HCT116 (cell line): Measurements from ENCODE around the gene GAD1. TPM values are rescaled to one million over a fixed set of nuclear protein-coding genes. Genes with fewer than 3 reads are reported as not detected.

ENCODE experiments used
- ATAC-seq: fragments of 200-7000 bp; cut with Tn5 transposase; 2 replicates; pipeline ENCODE4 v1.9.1; 2020; ENCODE audit warnings: mild to moderate bottlenecking, moderate library complexity
- BruUV-seq: library from RNA; stranded (reverse); fragments of 400-500 nt; replicated peaks from 2 replicates; lab custom pipeline; 2021; lab: Mats Ljungman, UMichigan
- CTCF ChIA-PET: fragments of 300-600 bp; sonication (Branson Sonifier 250); formaldehyde crosslinking; loops from one replicate; lab custom pipeline; 2021; ENCODE audit warnings: antibody characterized with exemption; lab: Charles Lee
- POLR2A ChIA-PET: fragments of 300-600, 350-600 bp; sonication (Branson Sonifier 250); formaldehyde crosslinking; loops from one replicate; lab custom pipeline; 2021; ENCODE audit warnings: antibody characterized with exemption; lab: Charles Lee
- RAD21 ChIA-PET, 2 experiments: fragments of 300-600 bp; sonication (Branson Sonifier 250); formaldehyde crosslinking; loops; one replicate each; lab custom pipeline; 2023; ENCODE audit warnings: low total read pairs in 2 of 2; ENCODE audit not compliant: uncharacterized antibody in 2 of 2, unreplicated experiment in 2 of 2, low non-redundant PET in 1 of 2; lab: Charles Lee
- DNase-seq: peaks from one replicate; pipeline ENCODE4 v3.0.0-alpha.2; 2010; ENCODE audit warnings: low read depth, low spot score
- H2AFZ ChIP-seq: fragments of 200-600 bp; shearing (Covaris generic), sonication (generic); 2 replicates; pipeline ENCODE4 v1.6.1; 2017; ENCODE audit warnings: low read depth, mixed run types, mixed read lengths, antibody characterized with exemption, low read length; ENCODE audit not compliant: poor library complexity, severe bottlenecking
- H3K27ac ChIP-seq: 2 replicates; pipeline ENCODE4 v1.5.1; 2012; ENCODE audit warnings: low read depth, low read length
- H3K27me3 ChIP-seq: fragments of 200-600 bp; sonication (generic); 2 replicates; pipeline ENCODE4 v1.6.1; 2016; ENCODE audit warnings: mixed run types, low read length, mixed read lengths; ENCODE audit not compliant: insufficient read depth
- H3K36me3 ChIP-seq, 2 experiments: fragments of 200-500 bp in 1 of 2; fragments of 200-600 bp in 1 of 2; sonication (Bioruptor generic) in 1 of 2; sonication (generic) in 1 of 2; 2 replicates each; pipeline versions ENCODE4 v1.5.1 to v1.6.1; 2014 to 2016; ENCODE audit warnings: low read length in 2 of 2, inconsistent platforms in 1 of 2, mixed read lengths in 1 of 2, mixed run types in 1 of 2; ENCODE audit not compliant: insufficient read depth in 2 of 2, control insufficient read depth in 1 of 2
- H3K4me1 ChIP-seq, 2 experiments: fragments of 200-600 bp in 1 of 2; sonication (generic) in 1 of 2; 2 replicates each; pipeline versions ENCODE4 v1.5.1 to v1.6.1; 2012 to 2017; ENCODE audit warnings: low read length in 2 of 2, inconsistent platforms in 1 of 2, mild to moderate bottlenecking in 1 of 2, mixed read lengths in 1 of 2, mixed run types in 1 of 2, moderate library complexity in 1 of 2; ENCODE audit not compliant: insufficient read depth in 2 of 2, control insufficient read depth in 1 of 2
- H3K4me2 ChIP-seq: fragments of 200-600 bp; sonication (generic); 2 replicates; pipeline ENCODE4 v1.6.1; 2017; ENCODE audit warnings: mixed run types, low read length, mixed read lengths
- H3K4me3 ChIP-seq, 2 experiments: fragments of 200-600 bp in 1 of 2; sonication (generic) in 1 of 2; replicated peaks in 1 of 2; 2 replicates each; pipeline ENCODE4 v1.5.1; 2011 to 2016; ENCODE audit warnings: low read length in 2 of 2, control low read depth in 1 of 2, low read depth in 1 of 2, mild to moderate bottlenecking in 1 of 2, mixed read lengths in 1 of 2, mixed run types in 1 of 2
- H3K79me2 ChIP-seq: fragments of 200-600 bp; sonication (generic); 2 replicates; pipeline ENCODE4 v1.6.1; 2017; ENCODE audit warnings: mild to moderate bottlenecking, mixed run types, low read length, moderate library complexity, mixed read lengths; ENCODE audit not compliant: insufficient read depth
- H3K9ac ChIP-seq: fragments of 200-600 bp; sonication (generic); 2 replicates; pipeline ENCODE4 v1.6.1; 2016; ENCODE audit warnings: low read length, mixed read lengths
- H3K9me2 ChIP-seq: fragments of 200-600 bp; sonication (generic), shearing (Covaris generic); 2 replicates; pipeline ENCODE4 v1.6.1; 2017; ENCODE audit warnings: mixed run types, mild to moderate bottlenecking, moderate library complexity; ENCODE audit not compliant: insufficient read depth
- H3K9me3 ChIP-seq, 2 experiments: fragments of 200-500 bp in 1 of 2; fragments of 200-600 bp in 1 of 2; sonication (Bioruptor generic) in 1 of 2; sonication (generic) in 1 of 2; 2 replicates each; pipeline ENCODE4 v1.6.1; 2014 to 2017; ENCODE audit warnings: low read length in 2 of 2, mixed read lengths in 2 of 2, inconsistent platforms in 1 of 2, low read depth in 1 of 2, mild to moderate bottlenecking in 1 of 2, mixed run types in 1 of 2, moderate library complexity in 1 of 2; ENCODE audit not compliant: control insufficient read depth in 1 of 2, insufficient read depth in 1 of 2
- H4K20me1 ChIP-seq: fragments of 200-600 bp; sonication (generic), shearing (Covaris generic); 2 replicates; pipeline ENCODE4 v1.6.1; 2017; ENCODE audit warnings: mixed run types, mild to moderate bottlenecking, moderate library complexity; ENCODE audit not compliant: insufficient read depth
- CEBPB ChIP-seq: IDR thresholded peaks from 2 replicates; pipeline ENCODE4 v1.6.1; 2012; ENCODE audit warnings: low read depth
- POLR2A ChIP-seq: IDR thresholded peaks from 2 replicates; pipeline ENCODE4 v1.7.0; 2011; ENCODE audit warnings: borderline replicate concordance; ENCODE audit not compliant: insufficient read depth, insufficient read length; ENCODE audit errors: extremely low read depth
- POLR2AphosphoS5 ChIP-seq: IDR thresholded peaks from 2 replicates; pipeline ENCODE4 v1.6.1; 2011; ENCODE audit warnings: mild to moderate bottlenecking, low read depth, low read length, moderate library complexity
- RAD21 ChIP-seq: IDR thresholded peaks from 2 replicates; pipeline ENCODE4 v1.6.1; 2012; ENCODE audit warnings: low read depth, mild to moderate bottlenecking
- SIN3A ChIP-seq: IDR thresholded peaks from 2 replicates; pipeline ENCODE4 v1.6.1; 2012; ENCODE audit warnings: low read depth
- SP1 ChIP-seq: IDR thresholded peaks from 2 replicates; pipeline ENCODE4 v1.6.1; 2012; ENCODE audit warnings: low read depth
- ZFX ChIP-seq: fragments of 450-650 bp; IDR thresholded peaks from 2 replicates; pipeline ENCODE4 v1.6.1; 2017
- intact Hi-C: fragments of 100-400 bp; cut with micrococcal nuclease; formaldehyde crosslinking; loops from 2 replicates; pipeline ENCODE4 v1.10.0; 2022
- total RNA-seq: library from RNA; stranded (reverse); gene quantifications from one replicate; pipeline ENCODE4 v1.2.1, GENCODE V29; 2021; ENCODE audit not compliant: unreplicated experiment
- TF ChIP-seq, protein P1 (sequence below), 3 experiments: fragments of 200-600 bp in 1 of 3; sonication (generic) in 1 of 3; IDR thresholded peaks in 2 of 3; conservative IDR thresholded peaks in 1 of 3; 2 replicates each; pipeline ENCODE4 v1.5.1; 2012 to 2017; ENCODE audit warnings: low read depth in 2 of 3, low read length in 2 of 3, antibody characterized with exemption in 1 of 3, borderline replicate concordance in 1 of 3, control low read depth in 1 of 3, mild to moderate bottlenecking in 1 of 3, mixed read lengths in 1 of 3, mixed run types in 1 of 3, moderate library complexity in 1 of 3; ENCODE audit not compliant: insufficient read depth in 1 of 3

The GAD1 gene
- total RNA-seq, 1 experiment from 2014 or later = 11.0 TPM

DNA sequence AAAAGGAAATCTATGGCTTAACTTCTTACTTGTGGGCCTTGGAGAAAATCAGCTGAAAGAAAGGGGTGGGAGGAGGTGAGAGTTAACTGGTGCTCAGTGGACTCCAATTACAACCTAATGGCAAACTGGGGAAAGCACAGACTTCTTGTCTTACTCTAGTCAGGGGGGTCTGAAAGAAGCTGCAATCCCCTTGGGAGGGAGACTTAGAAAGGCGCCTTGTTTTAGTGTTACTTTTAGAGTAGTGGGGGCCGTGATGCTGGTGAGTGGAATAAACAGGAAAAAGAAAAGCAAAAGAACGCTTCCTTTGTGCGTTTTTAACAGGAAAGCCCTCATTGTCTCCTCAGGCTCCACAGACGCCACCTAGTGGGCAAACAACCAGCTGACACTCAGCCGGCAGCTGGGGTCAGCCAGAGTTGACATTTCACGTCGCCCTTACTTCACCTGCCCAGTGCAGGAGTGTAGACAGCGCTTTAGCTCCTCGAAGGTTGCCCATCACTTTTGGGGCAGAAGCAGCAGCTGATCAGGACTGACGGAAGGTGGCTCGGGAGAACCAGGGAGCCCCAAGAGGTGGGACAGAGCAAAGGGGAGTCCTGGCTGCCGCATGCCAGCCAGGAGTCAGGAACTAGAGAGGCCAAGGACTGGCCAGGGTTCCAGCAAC, 56.5 kb downstream of the GAD1 start:
- H3K9ac ChIP-seq = peak overlapping the region; percentile 52
- H3K27ac ChIP-seq = no peak overlapping the region
- no peaks in the 10 kb centered on the region for H3K36me3 ChIP-seq
- no peaks in the 10 kb centered on the region for H3K9me3 ChIP-seq
- RAD21 ChIA-PET = interaction anchor here in 1 of 2 experiments (1.6 kb wide), 1 partner anchor 57 kb away, joined by 5 read pairs; the partner anchor contains the start of gene GAD1
- POLR2A ChIA-PET = interaction anchor here (1.0 to 1.1 kb wide), 2 partner anchors 11 to 12 kb away, joined by 3 to 4 read pairs; no protein-coding TSS in a partner anchor
- ATAC-seq (peak; percentile 99), DNase-seq (peak; percentile 63)
- H3K9me2 ChIP-seq = no peaks in the 10 kb centered on the region
- peak overlapping the region; percentile 15 to 45; a peak in 3 of 4 replicates for H3K4me3 ChIP-seq
- peak overlapping the region; percentile 77 for H3K4me2 ChIP-seq
- H3K27me3 ChIP-seq = no peaks in the 10 kb centered on the region
- H2AFZ ChIP-seq = peak overlapping the region; percentile 100
- H3K4me1 ChIP-seq = peaks cover 0 to 13% of the 10 kb centered on the region in 2 experiments; a peak in 2 of 4 replicates
- BruUV-seq = no TSS peak
- CTCF ChIA-PET = interaction anchor here (0.6 to 2.1 kb wide), 20 partner anchors 8 to 653 kb away, joined by 3 to 13 read pairs (median 4); partner anchors contain the start of genes GAD1 and GORASP2
- TF ChIP-seq SP1 (no peak), CEBPB (no peak), POLR2A (no peak), RAD21 (peak; percentile 67)
- TF ChIP-seq, protein P1, sequence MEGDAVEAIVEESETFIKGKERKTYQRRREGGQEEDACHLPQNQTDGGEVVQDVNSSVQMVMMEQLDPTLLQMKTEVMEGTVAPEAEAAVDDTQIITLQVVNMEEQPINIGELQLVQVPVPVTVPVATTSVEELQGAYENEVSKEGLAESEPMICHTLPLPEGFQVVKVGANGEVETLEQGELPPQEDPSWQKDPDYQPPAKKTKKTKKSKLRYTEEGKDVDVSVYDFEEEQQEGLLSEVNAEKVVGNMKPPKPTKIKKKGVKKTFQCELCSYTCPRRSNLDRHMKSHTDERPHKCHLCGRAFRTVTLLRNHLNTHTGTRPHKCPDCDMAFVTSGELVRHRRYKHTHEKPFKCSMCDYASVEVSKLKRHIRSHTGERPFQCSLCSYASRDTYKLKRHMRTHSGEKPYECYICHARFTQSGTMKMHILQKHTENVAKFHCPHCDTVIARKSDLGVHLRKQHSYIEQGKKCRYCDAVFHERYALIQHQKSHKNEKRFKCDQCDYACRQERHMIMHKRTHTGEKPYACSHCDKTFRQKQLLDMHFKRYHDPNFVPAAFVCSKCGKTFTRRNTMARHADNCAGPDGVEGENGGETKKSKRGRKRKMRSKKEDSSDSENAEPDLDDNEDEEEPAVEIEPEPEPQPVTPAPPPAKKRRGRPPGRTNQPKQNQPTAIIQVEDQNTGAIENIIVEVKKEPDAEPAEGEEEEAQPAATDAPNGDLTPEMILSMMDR (IDR thresholded peaks at IDR 0.05 in 2 of 3, conservative IDR thresholded peaks at IDR 0.05 in 1 of 3; ENCODE audit: borderline replicate concordance in 1 of 3, insufficient read depth in 1 of 3, low read depth in 2 of 3, low read length in 2 of 3) = peak; percentile 71 to 97 (median 96)
- no peaks in the 10 kb centered on the region for H3K79me2 ChIP-seq
- intact Hi-C loops = loop anchor here (2.0 to 5.0 kb wide), 2 partner anchors 56 to 551 kb away; partner anchors contain the start of gene GAD1
- H4K20me1 ChIP-seq = no peaks in the 10 kb centered on the region

DNA sequence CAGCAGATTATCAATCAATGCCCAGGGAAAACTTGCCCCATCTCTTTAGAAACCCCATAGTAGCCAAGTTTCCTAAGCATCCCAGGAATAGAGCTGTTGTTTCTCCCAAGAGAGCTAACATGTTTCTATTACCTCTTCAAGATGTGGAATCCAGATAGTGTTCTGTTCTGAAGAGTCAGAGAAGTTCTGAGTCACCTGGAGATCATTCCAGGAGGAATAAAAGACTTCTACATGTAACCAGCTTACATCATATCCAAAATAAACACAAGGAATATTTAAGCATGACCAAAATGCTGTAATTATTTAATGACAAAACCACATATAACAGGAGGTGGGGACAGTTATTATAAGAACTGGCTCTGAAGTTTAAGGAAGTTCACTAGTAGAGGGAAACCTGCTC, 61.4 kb downstream of the GAD1 start:
- H2AFZ ChIP-seq = no peak overlapping the region
- H3K4me1 ChIP-seq = peaks cover 0 to 8% of the 10 kb centered on the region in 2 experiments; a peak in 2 of 4 replicates
- H3K4me2 ChIP-seq = no peak overlapping the region
- no peaks in the 10 kb centered on the region for H4K20me1 ChIP-seq
- ChIA-PET CTCF (no interaction called here), RAD21 (no interaction called here), POLR2A (no interaction called here)
- no peaks in the 10 kb centered on the region for H3K79me2 ChIP-seq
- intact Hi-C loops = no loop called here
- TF ChIP-seq POLR2AphosphoS5 = no peak
- TF ChIP-seq ZFX = no peak
- TF ChIP-seq SIN3A = no peak
- no peak overlapping the region for H3K27ac ChIP-seq
- H3K36me3 ChIP-seq = no peaks in the 10 kb centered on the region
- H3K9ac ChIP-seq = no peak overlapping the region
- DNase-seq = no peak
- no TSS peak for BruUV-seq
- H3K4me3 ChIP-seq = no peak overlapping the region
- H3K9me3 ChIP-seq = no peaks in the 10 kb centered on the region
- no peaks in the 10 kb centered on the region for H3K27me3 ChIP-seq
- no peak for ATAC-seq
- H3K9me2 ChIP-seq = no peaks in the 10 kb centered on the region
